PFSK-1 (cell line): Measurements from ENCODE around the gene SMLR1.

Experiments used
- FOXP2 ChIP-seq: optimal IDR thresholded peaks from 2 replicates; pipeline ENCODE3; 2011; ENCODE audit warnings: borderline replicate concordance, control low read depth, inconsistent platforms; ENCODE audit not compliant: insufficient read depth; ENCODE audit errors: extremely low read length, extremely low read depth
- POLR2AphosphoS5 ChIP-seq: IDR thresholded peaks from 2 replicates; pipeline ENCODE4 v1.6.1; 2012; ENCODE audit warnings: low read depth, mild to moderate bottlenecking, control low read depth, low read length, moderate library complexity
- REST ChIP-seq, 2 experiments: IDR thresholded peaks; 2 replicates each; pipeline versions ENCODE4 v1.6.1 to v1.8.0; 2011 to 2012; ENCODE audit warnings: low read depth in 2 of 2, low read length in 2 of 2, control low read depth in 1 of 2, inconsistent platforms in 1 of 2, mild to moderate bottlenecking in 1 of 2, moderate library complexity in 1 of 2; ENCODE audit not compliant: insufficient read depth in 1 of 2
- SIN3A ChIP-seq: IDR thresholded peaks from 2 replicates; pipeline ENCODE4 v1.6.1; 2012; ENCODE audit warnings: mild to moderate bottlenecking, low read length, moderate library complexity, borderline replicate concordance; ENCODE audit not compliant: insufficient read depth
- TAF1 ChIP-seq: IDR thresholded peaks from 2 replicates; pipeline ENCODE4 v1.6.1; 2012; ENCODE audit warnings: low read length, control low read depth, borderline replicate concordance; ENCODE audit not compliant: insufficient read depth

The SMLR1 gene

GRCh38 chr6:130781557-130781956, 45.6 kb upstream of the SMLR1 start:
- no peak for TF ChIP-seq TAF1
- TF ChIP-seq REST (IDR thresholded peaks at IDR 0.05; ENCODE audit: insufficient read depth in 1 of 2, low read depth in 2 of 2, low read length in 2 of 2), result no peak
- no peak for TF ChIP-seq FOXP2
- no peak for TF ChIP-seq POLR2AphosphoS5
- TF ChIP-seq SIN3A, result no peak

- TF ChIP-seq POLR2AphosphoS5 (no peak), REST (IDR thresholded peaks at IDR 0.05; ENCODE audit: insufficient read depth in 1 of 2, low read depth in 2 of 2, low read length in 2 of 2) (no peak), SIN3A (no peak), FOXP2 (no peak), TAF1 (no peak)
Observed at GRCh38 chr6:130783416-130784107, 43.6 kb upstream of the SMLR1 start.

- no peak for TF ChIP-seq POLR2AphosphoS5
- TF ChIP-seq FOXP2, result no peak
- no peak for TF ChIP-seq REST (IDR thresholded peaks at IDR 0.05; ENCODE audit: insufficient read depth in 1 of 2, low read depth in 2 of 2, low read length in 2 of 2)
- no peak for TF ChIP-seq SIN3A
- TF ChIP-seq TAF1, result no peak
Observed at GRCh38 chr6:130787726-130788500, 39.3 kb upstream of the SMLR1 start.

- no peak for TF ChIP-seq TAF1
- TF ChIP-seq REST (IDR thresholded peaks at IDR 0.05; ENCODE audit: insufficient read depth in 1 of 2, low read depth in 2 of 2, low read length in 2 of 2), result no peak
- TF ChIP-seq SIN3A, result no peak
- no peak for TF ChIP-seq FOXP2
- TF ChIP-seq POLR2AphosphoS5, result no peak
Observed at GRCh38 chr6:130788954-130789353, 38.3 kb upstream of the SMLR1 start.
